H1 (cell line): ENCODE measurements around the gene PKM. TPM values are rescaled to one million over a fixed set of nuclear protein-coding genes. Genes with fewer than 3 reads are reported as not detected.

Source experiments
- CTCF ChIA-PET: fragments of 300-600 bp; sonication (Branson Sonifier 250); formaldehyde crosslinking; loops from one replicate; lab custom pipeline; 2021; ENCODE audit not compliant: partially characterized antibody; lab: Charles Lee
- POLR2A ChIA-PET: fragments of 300-600 bp; sonication (Branson Sonifier 250); formaldehyde crosslinking; loops from one replicate; lab custom pipeline; 2021; ENCODE audit warnings: inconsistent platforms; ENCODE audit not compliant: partially characterized antibody; lab: Charles Lee
- DNase-seq, 2 experiments: peaks; one replicate each; pipeline versions ENCODE4 v3.0.0 to v3.0.0-alpha.2; 2010 to 2022; ENCODE audit warnings: low spot score in 2 of 2, low read depth in 1 of 2, mixed read lengths in 1 of 2
- FAIRE-seq: peaks from 2 replicates; lab custom pipeline; 2011; peaks lifted over from hg19 to GRCh38; lab: Jason Lieb, UNC
- H2AFZ ChIP-seq: 2 replicates; pipeline ENCODE4 v1.8.1; 2012; ENCODE audit warnings: low read length, inconsistent platforms
- H2AK5ac ChIP-seq: 2 replicates; pipeline ENCODE4 v1.6.1; 2013; ENCODE audit warnings: low read depth, low read length
- H2BK120ac ChIP-seq: replicated peaks from 2 replicates; pipeline ENCODE3; 2013; ENCODE audit warnings: low read depth, low read length, inconsistent platforms
- H2BK12ac ChIP-seq: 2 replicates; pipeline ENCODE4 v1.6.1; 2013; ENCODE audit warnings: low read depth, low read length
- H2BK15ac ChIP-seq: 2 replicates; pipeline ENCODE4 v1.6.1; 2013; ENCODE audit warnings: low read length
- H2BK20ac ChIP-seq: 2 replicates; pipeline ENCODE4 v1.6.1; 2013; ENCODE audit warnings: low read length
- H2BK5ac ChIP-seq: 2 replicates; pipeline ENCODE4 v1.6.1; 2013; ENCODE audit warnings: low read depth, low read length
- H3K14ac ChIP-seq: 2 replicates; pipeline ENCODE4 v1.6.1; 2013; ENCODE audit warnings: inconsistent platforms; ENCODE audit not compliant: insufficient read length
- H3K18ac ChIP-seq: 2 replicates; pipeline ENCODE4 v1.6.1; 2013; ENCODE audit warnings: low read length; ENCODE audit errors: extremely low read depth
- H3K23ac ChIP-seq: 2 replicates; pipeline ENCODE4 v1.6.1; 2013; ENCODE audit warnings: inconsistent platforms; ENCODE audit not compliant: insufficient read length
- H3K23me2 ChIP-seq: 2 replicates; pipeline ENCODE4 v1.6.1; 2013; ENCODE audit warnings: low read depth, low read length
- H3K27ac ChIP-seq: 2 replicates; pipeline ENCODE4 v1.6.1; 2011; ENCODE audit warnings: low read depth, low read length, inconsistent platforms
- H3K27me3 ChIP-seq, 4 experiments: replicated peaks in 1 of 4; 1 replicate in 1 of 4; 2 replicates in 3 of 4; pipeline versions ENCODE4 v1.6.1 to v1.8.1; 2011 to 2013; ENCODE audit warnings: low read length in 3 of 4, mild to moderate bottlenecking in 3 of 4, inconsistent platforms in 2 of 4, mixed read lengths in 2 of 4, moderate library complexity in 1 of 4; ENCODE audit not compliant: control insufficient read depth in 3 of 4, insufficient read depth in 3 of 4; ENCODE audit errors: extremely low read depth in 1 of 4
- H3K36me3 ChIP-seq, 4 experiments: 2 replicates each; pipeline versions ENCODE4 v1.6.1 to v1.8.1; 2011 to 2013; ENCODE audit warnings: mild to moderate bottlenecking in 4 of 4, low read length in 3 of 4, moderate library complexity in 2 of 4, control low read depth in 1 of 4, inconsistent platforms in 1 of 4; ENCODE audit not compliant: insufficient read depth in 4 of 4, control insufficient read depth in 2 of 4
- H3K4ac ChIP-seq: replicated peaks from 2 replicates; pipeline ENCODE3; 2013; ENCODE audit warnings: low read length, low read depth, mixed read lengths, inconsistent platforms; ENCODE audit not compliant: insufficient read length
- H3K4me1 ChIP-seq, 4 experiments: replicated peaks in 1 of 4; 1 replicate in 1 of 4; 2 replicates in 3 of 4; pipeline versions ENCODE4 v1.6.1 to v1.8.1; 2011 to 2013; ENCODE audit warnings: low read length in 3 of 4, inconsistent platforms in 2 of 4, mixed read lengths in 1 of 4; ENCODE audit not compliant: insufficient read depth in 4 of 4, control insufficient read depth in 3 of 4
- H3K4me2 ChIP-seq, 2 experiments: 2 replicates each; pipeline versions ENCODE4 v1.6.1 to v1.8.1; 2011 to 2013; ENCODE audit warnings: low read depth in 2 of 2, low read length in 2 of 2, control low read depth in 1 of 2, inconsistent platforms in 1 of 2, mild to moderate bottlenecking in 1 of 2; ENCODE audit not compliant: insufficient read depth in 1 of 2
- H3K4me3 ChIP-seq, 4 experiments: fragments of 200-600, 300-600 bp in 1 of 4; sonication (generic), shearing (Covaris generic), sonication (Bioruptor Twin) in 1 of 4; 2 replicates each; pipeline versions ENCODE4 v1.5.1 to v1.8.1; 2011 to 2016; ENCODE audit warnings: low read length in 4 of 4, low read depth in 3 of 4, control low read depth in 2 of 4, inconsistent platforms in 2 of 4, mild to moderate bottlenecking in 2 of 4, mixed read lengths in 1 of 4, moderate library complexity in 1 of 4; ENCODE audit not compliant: insufficient read depth in 2 of 4; ENCODE audit errors: extremely low read depth in 1 of 4
- H3K56ac ChIP-seq: replicated peaks from 2 replicates; pipeline ENCODE3; 2013; ENCODE audit warnings: low read depth, mild to moderate bottlenecking, mixed read lengths, low read length, inconsistent platforms; ENCODE audit not compliant: insufficient read length
- H3K79me1 ChIP-seq: 2 replicates; pipeline ENCODE4 v1.6.1; 2013; ENCODE audit warnings: low read depth, low read length, control low read depth
- H3K79me2 ChIP-seq, 2 experiments: 2 replicates each; pipeline versions ENCODE4 v1.6.1 to v1.8.1; 2012 to 2013; ENCODE audit warnings: low read length in 2 of 2, mild to moderate bottlenecking in 2 of 2, inconsistent platforms in 1 of 2; ENCODE audit not compliant: insufficient read depth in 2 of 2, control insufficient read depth in 1 of 2
- H3K9ac ChIP-seq, 4 experiments: replicated peaks in 1 of 4; 1 replicate in 1 of 4; 2 replicates in 3 of 4; pipeline versions ENCODE4 v1.6.1 to v1.8.1; 2011 to 2013; ENCODE audit warnings: low read depth in 3 of 4, low read length in 3 of 4, control low read depth in 2 of 4, mild to moderate bottlenecking in 2 of 4, moderate library complexity in 2 of 4, inconsistent platforms in 1 of 4; ENCODE audit errors: extremely low read depth in 1 of 4
- H3K9me3 ChIP-seq, 2 experiments: 2 replicates each; pipeline versions ENCODE4 v1.6.1 to v1.8.1; 2012 to 2013; ENCODE audit warnings: mild to moderate bottlenecking in 2 of 2, moderate library complexity in 2 of 2, control low read depth in 1 of 2, inconsistent platforms in 1 of 2, low read depth in 1 of 2, low read length in 1 of 2, mixed read lengths in 1 of 2; ENCODE audit not compliant: insufficient read depth in 2 of 2
- H4K20me1 ChIP-seq, 2 experiments: replicated peaks in 1 of 2; 2 replicates each; pipeline versions ENCODE3 to v1.8.1; 2011 to 2013; ENCODE audit warnings: inconsistent platforms in 2 of 2, low read length in 2 of 2, mild to moderate bottlenecking in 1 of 2; ENCODE audit not compliant: insufficient read depth in 2 of 2, control insufficient read depth in 1 of 2
- H4K5ac ChIP-seq: 2 replicates; pipeline ENCODE4 v1.6.1; 2013; ENCODE audit warnings: low read length, low read depth, mixed read lengths, inconsistent platforms; ENCODE audit not compliant: insufficient read length
- H4K8ac ChIP-seq: 2 replicates; pipeline ENCODE4 v1.8.0; 2013; ENCODE audit warnings: mild to moderate bottlenecking, moderate library complexity, low read length, inconsistent platforms; ENCODE audit not compliant: insufficient read depth; ENCODE audit errors: extremely low read depth
- H4K91ac ChIP-seq: replicated peaks from 2 replicates; pipeline ENCODE3; 2013; ENCODE audit warnings: low read length, mixed read lengths, inconsistent platforms; ENCODE audit not compliant: insufficient read length
- CEBPB ChIP-seq: IDR thresholded peaks from 2 replicates; pipeline ENCODE4 v1.6.1; 2012; ENCODE audit warnings: low read depth, low read length
- JUN ChIP-seq: IDR thresholded peaks from 2 replicates; pipeline ENCODE4 v1.6.1; 2011; ENCODE audit warnings: low read depth, mild to moderate bottlenecking, improper control_type of control experiment, low read length
- JUND ChIP-seq: IDR thresholded peaks from 2 replicates; pipeline ENCODE4 v1.6.1; 2011; ENCODE audit warnings: mild to moderate bottlenecking, improper control_type of control experiment, low read length
- RAD21 ChIP-seq, 2 experiments: IDR thresholded peaks in 1 of 2; conservative IDR thresholded peaks in 1 of 2; 2 replicates each; pipeline ENCODE4 v1.6.1; 2011; ENCODE audit warnings: low read depth in 2 of 2, low read length in 2 of 2, improper control_type of control experiment in 1 of 2, inconsistent platforms in 1 of 2, mild to moderate bottlenecking in 1 of 2, moderate library complexity in 1 of 2
- RNF2 ChIP-seq: fragments of 200-900, 300-1000 bp; sonication (generic); IDR thresholded peaks from 2 replicates; pipeline ENCODE4 v1.7.1; 2016; ENCODE audit warnings: borderline replicate concordance, low read depth, mild to moderate bottlenecking, antibody characterized with exemption, low read length; ENCODE audit not compliant: poor library complexity, severe bottlenecking; ENCODE audit errors: missing control alignments
- WGBS, 2 experiments: shearing (Covaris generic) in 1 of 2; methylation state at CpG; one replicate each; pipeline versions ENCODE4 v1.1.6 to v1.1.7; 2013 to 2015; ENCODE audit warnings: low lambda C conversion rate in 2 of 2, mixed read lengths in 2 of 2, inconsistent platforms in 1 of 2, low coverage in 1 of 2, missing lambda C conversion rate in 1 of 2; ENCODE audit not compliant: insufficient replicate concordance in 2 of 2, insufficient coverage in 1 of 2, insufficient read length in 1 of 2; ENCODE audit errors: extremely low coverage in 1 of 2, missing lambda C conversion rate in 1 of 2; 5-methylcytosine and 5-hydroxymethylcytosine counted together
- polyA plus RNA-seq, 7 experiments: library from polyadenylated mRNA; depleted of rRNA in 3 of 7; stranded (reverse) in 5 of 7; unstranded in 2 of 7; fragments of >200 nt in 5 of 7; fragments of 200-250 nt in 2 of 7; gene quantifications; 1 replicate in 5 of 7; 2 replicates in 1 of 7; 4 replicates in 1 of 7; pipeline versions ENCODE4 v1.2.1 to v1.2.3, GENCODE V29; 2011 to 2013; ENCODE audit warnings: missing spikeins in 2 of 7, mixed read lengths in 2 of 7
- total RNA-seq: library from RNA; stranded (reverse); fragmentation: NEBNext Ultra II Directional; extraction: Animal tissue kit (Norgen Biotek cat#: 25700); gene quantifications from 2 replicates; pipeline ENCODE4 v1.2.1, GENCODE V29; 2021

Gene PKM
- total and polyA plus RNA-seq, 2 of the 8 experiments (the other 6 are each of a cell fraction or from before 2014, with no cell fraction given): 780 to 856 TPM

GRCh38 chr15:72153269-72154000, 77.6 kb downstream of the PKM start:
- no peaks in the 10 kb centered on the region for H3K79me2 ChIP-seq
- H2BK5ac ChIP-seq: no peak overlapping the region
- H3K27me3 ChIP-seq: peaks cover 0 to 4% (median 0%) of the 10 kb centered on the region in 4 experiments; a peak in 2 of 7 replicates
- H3K4me3 ChIP-seq: no peak overlapping the region
- no peak overlapping the region for H3K9ac ChIP-seq
- H2BK120ac ChIP-seq: no peak overlapping the region
- WGBS, 2 experiments: 89% methylated on average over 4 of the region's 5 CpGs; no CpG with 5 or more reads in 1 of the 2 experiments
- H3K14ac ChIP-seq: no peak overlapping the region
- H3K4ac ChIP-seq: no peak overlapping the region
- CTCF ChIA-PET: interaction anchor here (0.6 to 2.9 kb wide), 14 partner anchors 9 to 502 kb away, joined by 3 to 9 read pairs (median 4); no protein-coding TSS in a partner anchor
- POLR2A ChIA-PET: interaction anchor here (1.1 kb wide), 1 partner anchor 34 kb away, joined by 3 read pairs; no protein-coding TSS in a partner anchor
- no peaks in the 10 kb centered on the region for H3K36me3 ChIP-seq
- no peaks in the 10 kb centered on the region; the same call in 1 of the 2 replicates for H3K23me2 ChIP-seq
- H3K4me1 ChIP-seq: no peaks in the 10 kb centered on the region
- DNase-seq (peak in 1 of 2 experiments; percentile 24), FAIRE-seq (no peak)
- no peaks in the 10 kb centered on the region for H3K9me3 ChIP-seq
- H4K20me1 ChIP-seq: no peaks in the 10 kb centered on the region
- no peaks in the 10 kb centered on the region for H3K79me1 ChIP-seq
- no peak overlapping the region for H2BK15ac ChIP-seq
- no peak overlapping the region for H3K23ac ChIP-seq
- H3K18ac ChIP-seq: no peak overlapping the region
- H2AFZ ChIP-seq: no peak overlapping the region
- no peak for TF ChIP-seq JUN
- TF ChIP-seq JUND: no peak
- no peak for TF ChIP-seq RNF2
- no peak for TF ChIP-seq CEBPB
- no peak for TF ChIP-seq RAD21 (IDR thresholded peaks at IDR 0.05 in 1 of 2, conservative IDR thresholded peaks at IDR 0.05 in 1 of 2; ENCODE audit: low read depth in 2 of 2, low read length in 2 of 2)
- H2AK5ac ChIP-seq: no peak overlapping the region
- H3K56ac ChIP-seq: no peak overlapping the region
- H3K4me2 ChIP-seq: no peak overlapping the region
- no peak overlapping the region for H4K5ac ChIP-seq
- no peak overlapping the region for H3K27ac ChIP-seq
- H4K8ac ChIP-seq: no peak overlapping the region
- H2BK20ac ChIP-seq: 0 out of 2 replicates have a peak overlapping the region, but pooled peaks have one; percentile 61
- H4K91ac ChIP-seq: no peak overlapping the region
- H2BK12ac ChIP-seq: no peak overlapping the region
